ENCODE data around the gene ANKRD34A. TPM values are rescaled to one million over a fixed set of nuclear protein-coding genes. Genes with fewer than 3 reads are reported as not detected.

Gene ANKRD34A
- total RNA-seq, 1 donor from 2014 or later, result 0.59 TPM

DNA sequence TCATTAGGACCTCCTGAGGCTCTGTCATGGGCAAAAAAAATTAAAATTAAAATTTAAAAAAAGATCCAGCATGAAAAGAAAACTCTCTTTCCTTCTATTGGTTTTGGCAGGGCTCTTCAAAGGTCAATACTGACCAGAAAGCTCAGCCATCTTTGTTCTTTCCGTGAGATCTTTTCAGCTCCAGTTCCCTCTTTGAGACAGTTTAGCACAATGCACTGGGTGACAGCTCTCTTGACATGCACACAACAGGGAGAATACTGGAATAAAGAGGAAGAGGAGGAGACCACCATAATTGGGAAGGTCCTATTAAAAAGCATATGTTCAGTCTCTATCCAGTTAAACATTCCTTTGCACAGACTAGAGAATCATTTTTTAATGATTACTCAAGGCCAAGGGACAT is 12.8 kb downstream of the ANKRD34A start:
- H3K27ac Mint-ChIP-seq (ENCODE audit: unreplicated experiment), result no peak overlapping the region
- no peak overlapping the region for H3K4me3 Mint-ChIP-seq (ENCODE audit: unreplicated experiment)
- no peaks in the 10 kb centered on the region for H3K4me1 Mint-ChIP-seq (ENCODE audit: low read depth, unreplicated experiment)
- peaks cover 3% of the 10 kb centered on the region for H3K27me3 Mint-ChIP-seq (ENCODE audit: unreplicated experiment)
- no peak for DNase-seq
- peaks cover 4% of the 10 kb centered on the region for H3K9me3 Mint-ChIP-seq (ENCODE audit: unreplicated experiment)
- no peaks in the 10 kb centered on the region for H3K36me3 Mint-ChIP-seq (ENCODE audit: unreplicated experiment)
- TF ChIP-seq, protein P1, sequence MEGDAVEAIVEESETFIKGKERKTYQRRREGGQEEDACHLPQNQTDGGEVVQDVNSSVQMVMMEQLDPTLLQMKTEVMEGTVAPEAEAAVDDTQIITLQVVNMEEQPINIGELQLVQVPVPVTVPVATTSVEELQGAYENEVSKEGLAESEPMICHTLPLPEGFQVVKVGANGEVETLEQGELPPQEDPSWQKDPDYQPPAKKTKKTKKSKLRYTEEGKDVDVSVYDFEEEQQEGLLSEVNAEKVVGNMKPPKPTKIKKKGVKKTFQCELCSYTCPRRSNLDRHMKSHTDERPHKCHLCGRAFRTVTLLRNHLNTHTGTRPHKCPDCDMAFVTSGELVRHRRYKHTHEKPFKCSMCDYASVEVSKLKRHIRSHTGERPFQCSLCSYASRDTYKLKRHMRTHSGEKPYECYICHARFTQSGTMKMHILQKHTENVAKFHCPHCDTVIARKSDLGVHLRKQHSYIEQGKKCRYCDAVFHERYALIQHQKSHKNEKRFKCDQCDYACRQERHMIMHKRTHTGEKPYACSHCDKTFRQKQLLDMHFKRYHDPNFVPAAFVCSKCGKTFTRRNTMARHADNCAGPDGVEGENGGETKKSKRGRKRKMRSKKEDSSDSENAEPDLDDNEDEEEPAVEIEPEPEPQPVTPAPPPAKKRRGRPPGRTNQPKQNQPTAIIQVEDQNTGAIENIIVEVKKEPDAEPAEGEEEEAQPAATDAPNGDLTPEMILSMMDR (IDR thresholded peaks at IDR 0.05; ENCODE audit: partially characterized antibody, unreplicated experiment), result no peak

DNA sequence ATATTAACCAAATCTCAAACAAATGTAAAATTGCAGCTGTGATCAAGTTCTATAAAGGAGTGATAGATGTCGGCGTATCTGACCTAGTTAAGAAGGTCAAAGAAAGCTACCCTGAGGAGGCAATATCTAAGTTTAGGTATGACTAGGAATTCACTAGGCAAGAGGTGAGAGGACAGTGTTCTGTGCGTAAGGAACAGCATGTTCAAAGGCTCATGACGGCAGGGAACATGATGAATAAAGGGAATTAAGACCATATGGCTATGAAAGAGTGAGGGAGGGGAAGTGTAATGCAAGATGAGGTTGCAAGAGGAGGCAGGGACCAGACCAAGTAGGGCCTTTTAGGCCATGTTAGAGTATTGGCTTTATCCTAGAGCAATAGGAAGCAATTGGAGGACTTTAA is 15.2 kb downstream of the ANKRD34A start:
- TF ChIP-seq, protein P1 (IDR thresholded peaks at IDR 0.05; ENCODE audit: partially characterized antibody, unreplicated experiment), result no peak
- Mint-ChIP-seq H3K4me1 (ENCODE audit: low read depth, unreplicated experiment) (no peaks in the 10 kb centered on the region), H3K27me3 (ENCODE audit: unreplicated experiment) (no peaks in the 10 kb centered on the region), H3K36me3 (ENCODE audit: unreplicated experiment) (no peaks in the 10 kb centered on the region), H3K27ac (ENCODE audit: unreplicated experiment) (no peak overlapping the region), H3K9me3 (ENCODE audit: unreplicated experiment) (peaks cover 4% of the 10 kb centered on the region), H3K4me3 (ENCODE audit: unreplicated experiment) (no peak overlapping the region)
- no peak for DNase-seq

DNA sequence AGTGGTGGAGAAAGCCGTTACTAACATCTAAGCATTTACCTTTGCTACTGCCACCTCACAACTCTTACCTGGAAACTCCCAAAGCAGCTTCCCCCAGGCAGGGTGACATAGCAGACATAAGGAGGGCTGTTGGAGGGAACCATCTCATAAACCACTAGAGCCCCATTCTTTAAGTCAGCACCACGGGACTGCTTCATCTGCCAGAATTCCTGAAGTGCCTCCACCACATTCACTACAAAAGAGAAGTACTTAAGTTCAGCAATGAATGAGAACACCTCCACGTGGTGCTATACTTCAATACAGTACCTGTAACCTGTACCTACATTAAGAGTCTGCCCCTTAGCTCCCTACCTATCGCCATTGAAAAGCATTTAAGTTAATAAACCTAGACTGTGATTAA is 16.8 kb downstream of the ANKRD34A start:
- TF ChIP-seq, protein P1 (IDR thresholded peaks at IDR 0.05; ENCODE audit: partially characterized antibody, unreplicated experiment), result no peak
- no peaks in the 10 kb centered on the region for H3K36me3 Mint-ChIP-seq (ENCODE audit: unreplicated experiment)
- H3K9me3 Mint-ChIP-seq (ENCODE audit: unreplicated experiment), result peaks cover 4% of the 10 kb centered on the region
- no peaks in the 10 kb centered on the region for H3K4me1 Mint-ChIP-seq (ENCODE audit: low read depth, unreplicated experiment)
- no peak overlapping the region for H3K27ac Mint-ChIP-seq (ENCODE audit: unreplicated experiment)
- H3K4me3 Mint-ChIP-seq (ENCODE audit: unreplicated experiment), result no peak overlapping the region
- no peak for DNase-seq
- H3K27me3 Mint-ChIP-seq (ENCODE audit: unreplicated experiment), result no peaks in the 10 kb centered on the region

DNA sequence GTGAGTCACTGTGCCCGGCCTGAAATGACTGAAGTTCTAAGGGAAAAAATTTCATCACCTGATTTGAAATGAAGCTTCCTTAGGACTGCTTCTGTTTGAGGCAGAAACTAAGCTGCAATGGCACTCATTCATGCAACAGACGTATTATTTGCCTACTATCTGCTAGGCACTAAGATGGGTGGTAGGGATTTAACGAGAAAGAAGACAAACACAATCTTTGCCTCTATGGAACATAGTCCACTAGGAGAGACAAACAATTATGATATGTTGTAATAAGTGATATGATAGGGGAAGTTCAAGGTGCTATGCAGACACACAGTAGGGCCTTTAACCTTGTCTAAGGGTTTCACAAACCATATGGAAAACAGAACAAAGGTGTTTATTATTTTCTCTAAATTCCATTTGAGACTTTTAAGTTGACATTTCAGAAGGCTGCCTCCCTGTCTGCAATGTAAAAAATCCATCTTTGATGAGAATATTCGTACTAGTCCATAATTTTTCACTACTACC is 17.8 kb downstream of the ANKRD34A start:
- Mint-ChIP-seq H3K36me3 (ENCODE audit: unreplicated experiment) (no peaks in the 10 kb centered on the region), H3K27me3 (ENCODE audit: unreplicated experiment) (no peaks in the 10 kb centered on the region), H3K27ac (ENCODE audit: unreplicated experiment) (no peak overlapping the region), H3K4me3 (ENCODE audit: unreplicated experiment) (no peak overlapping the region), H3K4me1 (ENCODE audit: low read depth, unreplicated experiment) (no peaks in the 10 kb centered on the region), H3K9me3 (ENCODE audit: unreplicated experiment) (peaks cover 4% of the 10 kb centered on the region)
- DNase-seq, result no peak
- TF ChIP-seq, protein P1 (IDR thresholded peaks at IDR 0.05; ENCODE audit: partially characterized antibody, unreplicated experiment), result no peak

DNA sequence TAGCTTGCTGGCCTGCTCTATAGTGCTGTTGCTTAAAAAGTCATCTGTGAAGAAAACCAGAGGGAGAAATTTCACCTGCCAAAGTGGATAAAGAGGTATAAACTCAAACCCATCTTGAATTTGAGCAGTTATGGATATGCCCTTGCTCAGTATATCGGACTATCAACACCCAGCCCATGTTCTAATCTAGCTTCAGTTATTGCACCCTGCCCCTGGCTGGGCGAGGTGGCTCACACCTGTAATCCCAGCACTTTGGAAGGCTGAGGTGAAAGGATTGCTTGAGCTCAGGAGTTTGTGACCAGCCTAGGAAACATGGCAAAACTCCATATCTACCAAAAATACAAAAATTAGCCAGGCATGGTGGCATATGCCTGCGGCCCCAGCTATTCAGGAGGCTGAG is 19.8 kb downstream of the ANKRD34A start:
- no peak for DNase-seq
- Mint-ChIP-seq H3K27ac (ENCODE audit: unreplicated experiment) (no peak overlapping the region), H3K27me3 (ENCODE audit: unreplicated experiment) (no peaks in the 10 kb centered on the region), H3K4me1 (ENCODE audit: low read depth, unreplicated experiment) (no peaks in the 10 kb centered on the region), H3K4me3 (ENCODE audit: unreplicated experiment) (no peak overlapping the region), H3K9me3 (ENCODE audit: unreplicated experiment) (peaks cover 2% of the 10 kb centered on the region), H3K36me3 (ENCODE audit: unreplicated experiment) (no peaks in the 10 kb centered on the region)
- TF ChIP-seq, protein P1 (IDR thresholded peaks at IDR 0.05; ENCODE audit: partially characterized antibody, unreplicated experiment), result no peak

Measured in glutamatergic neuron (in vitro differentiated cells).